GM19023 (cell line): ENCODE measurements around the gene NYAP2.

Experiments
- ATAC-seq: cut with Tn5 transposase; IDR thresholded peaks from one replicate; pipeline ENCODE4 v1.9.1; 2021; ENCODE audit warnings: mild to moderate bottlenecking, moderate library complexity; ENCODE audit not compliant: unreplicated experiment

Gene NYAP2

GRCh38 chr2:225399504-225399903, at the start of gene NYAP2:
Gene NYAP2 (plus strand): TSS chr2:225399710. CDS start chr2:225408881, 9,171 bp downstream.
- ATAC-seq = no peak

GRCh38 chr2:225353579-225354085, 45.9 kb upstream of the NYAP2 start:
- ATAC-seq = no peak

GRCh38 chr2:225354281-225354774, 45.2 kb upstream of the NYAP2 start:
- ATAC-seq = no peak

- no peak for ATAC-seq
Observed at GRCh38 chr2:225355788-225356187, 43.7 kb upstream of the NYAP2 start.

- no peak for ATAC-seq
Observed at GRCh38 chr2:225366731-225367130, 32.8 kb upstream of the NYAP2 start.

GRCh38 chr2:225367482-225367881, 32.0 kb upstream of the NYAP2 start:
- ATAC-seq = no peak

- ATAC-seq = no peak
Observed at GRCh38 chr2:225378984-225379383, 20.5 kb upstream of the NYAP2 start.

- ATAC-seq = no peak
Observed at GRCh38 chr2:225379856-225380255, 19.7 kb upstream of the NYAP2 start.

GRCh38 chr2:225381609-225382008, 17.9 kb upstream of the NYAP2 start:
- no peak for ATAC-seq

- ATAC-seq = no peak
Observed at GRCh38 chr2:225398372-225398771, 1.1 kb upstream of the NYAP2 start.

GRCh38 chr2:225400060-225400511, 576 bp downstream of the NYAP2 start:
- no peak for ATAC-seq

GRCh38 chr2:225400546-225401400, 1.3 kb downstream of the NYAP2 start:
- ATAC-seq = no peak

GRCh38 chr2:225402210-225402776, 2.8 kb downstream of the NYAP2 start:
- ATAC-seq = no peak

GRCh38 chr2:225411452-225411851, 11.9 kb downstream of the NYAP2 start:
- ATAC-seq = no peak

- no peak for ATAC-seq
Observed at GRCh38 chr2:225413786-225414185, 14.3 kb downstream of the NYAP2 start.

- no peak for ATAC-seq
Observed at GRCh38 chr2:225414902-225415301, 15.4 kb downstream of the NYAP2 start.

- no peak for ATAC-seq
Observed at GRCh38 chr2:225415341-225415740, 15.8 kb downstream of the NYAP2 start.

GRCh38 chr2:225415792-225416191, 16.3 kb downstream of the NYAP2 start:
- ATAC-seq = no peak

- ATAC-seq = no peak
Observed at GRCh38 chr2:225416616-225417367, 17.3 kb downstream of the NYAP2 start.

- ATAC-seq = no peak
Observed at GRCh38 chr2:225419033-225419432, 19.5 kb downstream of the NYAP2 start.

- no peak for ATAC-seq
Observed at GRCh38 chr2:225422145-225422544, 22.6 kb downstream of the NYAP2 start.
